Tibial nerve (tissue), 4 donors: ENCODE data around the gene TTN. TPM values are rescaled to one million over a fixed set of nuclear protein-coding genes. Genes with fewer than 3 reads are reported as not detected.
"Not testable (repeated sequence)": the region's sequence is repeated elsewhere in the genome, so short reads cannot be mapped to it uniquely, and the experiment has no call there.

Experiments used
- DNase-seq, 2 donors: peaks; one replicate each; pipeline ENCODE4 v3.0.0-alpha.2; 2019; ENCODE audit warnings: low spot score in 2 of 2
- H3K27ac ChIP-seq, 4 donors: fragments of 200-600 bp; sonication (generic) in 3 of 4; one replicate each; pipeline ENCODE4 v1.5.1; 2017 to 2019; ENCODE audit warnings: mild to moderate bottlenecking in 1 of 4
- H3K27me3 ChIP-seq, 2 donors: fragments of 200-600 bp; sonication (generic) in 1 of 2; one replicate each; pipeline versions ENCODE4 v1.5.1 to v1.6.0; 2017 to 2019
- H3K36me3 ChIP-seq, 3 donors: fragments of 200-600 bp; sonication (generic); one replicate each; pipeline ENCODE4 v1.5.1; 2018 to 2019
- H3K4me1 ChIP-seq, 4 donors: fragments of 200-600 bp; sonication (generic) in 3 of 4; one replicate each; pipeline ENCODE4 v1.5.1; 2017 to 2019
- H3K4me3 ChIP-seq, 4 donors: fragments of 200-600 bp; sonication (generic) in 3 of 4; one replicate each; pipeline ENCODE4 v1.5.1; 2017 to 2019; ENCODE audit warnings: mild to moderate bottlenecking in 1 of 4, moderate library complexity in 1 of 4
- H3K9me3 ChIP-seq, 4 donors: fragments of 200-600 bp; sonication (generic) in 3 of 4; one replicate each; pipeline ENCODE4 v1.5.1; 2017 to 2019
- EP300 ChIP-seq, 2 donors: sonication (generic); formaldehyde crosslinking; IDR thresholded peaks; one replicate each; pipeline ENCODE4 v1.6.1; 2017; ENCODE audit warnings: antibody characterized with exemption in 2 of 2, mild to moderate bottlenecking in 1 of 2
- POLR2A ChIP-seq, 2 donors: fragments of 450-650 bp; IDR thresholded peaks; one replicate each; pipeline ENCODE4 v1.6.1; 2017; ENCODE audit warnings: antibody characterized with exemption in 2 of 2, mild to moderate bottlenecking in 2 of 2, moderate library complexity in 2 of 2
- WGBS, 2 donors: methylation state at CpG; one replicate each; pipeline ENCODE4 v1.1.5; 2018; 5-methylcytosine and 5-hydroxymethylcytosine counted together
- total RNA-seq, 4 donors: library from RNA; depleted of rRNA; stranded (reverse); fragments of >200 nt; gene quantifications; one replicate each; pipeline ENCODE4 v1.1.0, GENCODE V29; 2016
- TF ChIP-seq, protein P1 (sequence below), 5 experiments: fragments of 200-600 bp in 3 of 5; fragments of 450-650 bp in 2 of 5; sonication (generic) in 3 of 5; IDR thresholded peaks; one replicate each; pipeline ENCODE4 v1.5.1; 2016 to 2019; ENCODE audit warnings: antibody characterized with exemption in 5 of 5, mild to moderate bottlenecking in 3 of 5, moderate library complexity in 2 of 5

TTN gene
- total RNA-seq, 4 donors from 2014 or later, result 4.7 to 15.5 (median 9.2) TPM

DNA sequence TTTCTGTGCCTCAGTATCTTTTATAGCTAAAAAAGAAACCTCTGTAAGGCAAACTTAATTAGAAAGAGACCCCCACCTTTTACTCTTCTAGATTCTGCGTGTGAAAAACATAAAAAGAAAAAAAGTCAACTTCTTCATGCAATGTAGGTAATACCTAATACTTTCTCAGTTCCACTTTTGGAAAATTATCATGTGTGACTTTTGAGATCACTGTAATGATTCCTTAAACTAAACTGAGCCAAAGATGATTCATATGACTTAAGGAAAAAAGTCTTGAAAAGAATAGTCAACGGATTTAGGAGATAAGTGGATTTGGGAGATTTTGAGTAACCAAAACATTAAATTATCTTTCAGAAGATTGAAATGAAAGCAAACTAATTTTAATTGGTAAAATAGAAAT is 278.0 kb downstream of the TTN start:
- Histone ChIP-seq H3K36me3 (peaks cover 0 to 36% (median 0%) of the 10 kb centered on the region in 3 donors), H3K9me3 (no peaks in the 10 kb centered on the region), H3K4me1 (peaks cover 0 to 4% (median 0%) of the 10 kb centered on the region in 4 donors), H3K4me3 (no peak overlapping the region), H3K27me3 (no peaks in the 10 kb centered on the region), H3K27ac (no peak overlapping the region)
- no peak for DNase-seq
- 88 to 90% methylated on average over 2 of the region's 2 CpGs for WGBS, 2 donors
- TF ChIP-seq POLR2A (IDR thresholded peaks at IDR 0.05) (no peak), EP300 (IDR thresholded peaks at IDR 0.05) (no peak)
- TF ChIP-seq, protein P1, sequence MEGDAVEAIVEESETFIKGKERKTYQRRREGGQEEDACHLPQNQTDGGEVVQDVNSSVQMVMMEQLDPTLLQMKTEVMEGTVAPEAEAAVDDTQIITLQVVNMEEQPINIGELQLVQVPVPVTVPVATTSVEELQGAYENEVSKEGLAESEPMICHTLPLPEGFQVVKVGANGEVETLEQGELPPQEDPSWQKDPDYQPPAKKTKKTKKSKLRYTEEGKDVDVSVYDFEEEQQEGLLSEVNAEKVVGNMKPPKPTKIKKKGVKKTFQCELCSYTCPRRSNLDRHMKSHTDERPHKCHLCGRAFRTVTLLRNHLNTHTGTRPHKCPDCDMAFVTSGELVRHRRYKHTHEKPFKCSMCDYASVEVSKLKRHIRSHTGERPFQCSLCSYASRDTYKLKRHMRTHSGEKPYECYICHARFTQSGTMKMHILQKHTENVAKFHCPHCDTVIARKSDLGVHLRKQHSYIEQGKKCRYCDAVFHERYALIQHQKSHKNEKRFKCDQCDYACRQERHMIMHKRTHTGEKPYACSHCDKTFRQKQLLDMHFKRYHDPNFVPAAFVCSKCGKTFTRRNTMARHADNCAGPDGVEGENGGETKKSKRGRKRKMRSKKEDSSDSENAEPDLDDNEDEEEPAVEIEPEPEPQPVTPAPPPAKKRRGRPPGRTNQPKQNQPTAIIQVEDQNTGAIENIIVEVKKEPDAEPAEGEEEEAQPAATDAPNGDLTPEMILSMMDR (IDR thresholded peaks at IDR 0.05), result no peak

DNA sequence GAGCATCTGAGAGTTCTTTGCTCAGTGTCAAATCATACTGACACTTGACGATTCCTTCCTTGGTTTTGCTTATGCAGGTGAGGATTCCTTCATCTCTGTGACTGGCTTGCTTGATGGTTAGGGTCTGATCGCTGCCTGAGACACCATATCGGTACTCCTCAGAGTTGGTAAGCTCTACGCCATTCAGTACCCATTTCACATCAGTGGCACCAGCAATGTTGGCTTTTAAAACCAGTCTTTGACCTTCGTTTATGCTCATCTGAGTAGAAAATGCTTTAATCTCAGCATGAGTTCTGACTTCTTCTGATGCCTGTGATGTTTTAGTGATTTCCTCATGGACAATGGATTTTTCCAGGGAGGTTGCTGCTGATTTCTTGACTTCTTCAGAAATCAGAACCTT is 278.6 kb downstream of the TTN start:
- no peak for DNase-seq
- Histone ChIP-seq H3K27ac (no peak overlapping the region), H3K4me1 (peaks cover 0 to 10% (median 2%) of the 10 kb centered on the region in 4 donors), H3K9me3 (no peaks in the 10 kb centered on the region), H3K4me3 (no peak overlapping the region), H3K36me3 (peaks cover 0 to 31% (median 0%) of the 10 kb centered on the region in 3 donors), H3K27me3 (no peaks in the 10 kb centered on the region)
- 94 to 96% methylated on average over 5 of the region's 5 CpGs for WGBS, 2 donors
- TF ChIP-seq POLR2A (IDR thresholded peaks at IDR 0.05), result no peak
- no peak for TF ChIP-seq EP300 (IDR thresholded peaks at IDR 0.05)
- TF ChIP-seq, protein P1 (IDR thresholded peaks at IDR 0.05), result no peak

DNA sequence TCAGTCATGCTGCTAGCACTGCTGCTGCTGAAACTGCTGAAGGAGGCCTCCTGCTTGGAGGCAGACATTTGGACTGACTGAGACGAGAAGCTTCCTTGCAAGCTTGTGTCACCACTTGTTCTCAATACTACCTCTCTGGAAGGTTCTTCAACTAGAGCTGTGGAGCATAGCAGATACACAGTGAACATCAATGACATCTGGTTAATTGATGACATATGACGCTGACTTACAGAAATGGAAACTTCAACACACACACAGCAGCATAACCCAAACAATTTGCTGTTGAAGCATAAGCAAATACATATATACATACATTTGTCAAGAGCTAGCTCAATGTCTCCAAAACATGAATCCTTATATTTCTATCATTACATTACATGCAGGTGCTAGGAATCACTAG is 279.6 kb downstream of the TTN start:
- H3K36me3 ChIP-seq, result peaks cover 0 to 20% (median 0%) of the 10 kb centered on the region in 3 donors
- DNase-seq, result no peak
- whole genome bisulfite sequencing, 2 donors, result 87 to 89% methylated on average over 2 of the region's 2 CpGs
- no peaks in the 10 kb centered on the region for H3K9me3 ChIP-seq
- no peaks in the 10 kb centered on the region for H3K27me3 ChIP-seq
- no peak for TF ChIP-seq EP300 (IDR thresholded peaks at IDR 0.05)
- TF ChIP-seq POLR2A (IDR thresholded peaks at IDR 0.05), result no peak
- TF ChIP-seq, protein P1 (IDR thresholded peaks at IDR 0.05), result no peak
- H3K4me3 ChIP-seq, result no peak overlapping the region
- H3K4me1 ChIP-seq, result peaks cover 0 to 10% (median 2%) of the 10 kb centered on the region in 4 donors
- H3K27ac ChIP-seq, result no peak overlapping the region

DNA sequence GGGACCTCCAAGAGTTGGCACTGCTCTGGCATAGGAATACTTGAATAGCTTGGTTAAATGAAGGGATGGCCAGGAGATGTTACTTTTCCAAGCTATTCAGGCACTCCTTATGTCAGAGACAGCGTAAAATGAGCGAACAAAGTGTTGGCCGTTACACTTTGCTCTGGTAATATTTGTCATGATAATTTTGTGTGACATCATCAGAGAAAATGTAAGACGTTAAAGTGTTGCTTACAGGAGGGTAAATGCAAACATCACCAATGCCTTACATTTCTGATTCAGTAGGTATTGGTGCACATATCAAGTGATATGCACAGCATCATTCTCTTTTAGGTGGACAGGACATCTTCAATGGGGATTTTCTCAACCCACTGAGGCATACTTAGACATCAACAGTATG is 281.0 kb downstream of the TTN start:
- 94 to 96% methylated on average over 4 of the region's 4 CpGs for WGBS, 2 donors
- H3K4me1 ChIP-seq, result peaks cover 0 to 10% (median 2%) of the 10 kb centered on the region in 4 donors
- H3K27me3 ChIP-seq, result no peaks in the 10 kb centered on the region
- peaks cover 0 to 11% (median 0%) of the 10 kb centered on the region in 3 donors for H3K36me3 ChIP-seq
- TF ChIP-seq POLR2A (IDR thresholded peaks at IDR 0.05), result no peak
- TF ChIP-seq, protein P1 (IDR thresholded peaks at IDR 0.05), result no peak
- TF ChIP-seq EP300 (IDR thresholded peaks at IDR 0.05), result no peak
- H3K4me3 ChIP-seq, result no peak overlapping the region
- no peaks in the 10 kb centered on the region for H3K9me3 ChIP-seq
- DNase-seq, result no peak
- no peak overlapping the region for H3K27ac ChIP-seq

DNA sequence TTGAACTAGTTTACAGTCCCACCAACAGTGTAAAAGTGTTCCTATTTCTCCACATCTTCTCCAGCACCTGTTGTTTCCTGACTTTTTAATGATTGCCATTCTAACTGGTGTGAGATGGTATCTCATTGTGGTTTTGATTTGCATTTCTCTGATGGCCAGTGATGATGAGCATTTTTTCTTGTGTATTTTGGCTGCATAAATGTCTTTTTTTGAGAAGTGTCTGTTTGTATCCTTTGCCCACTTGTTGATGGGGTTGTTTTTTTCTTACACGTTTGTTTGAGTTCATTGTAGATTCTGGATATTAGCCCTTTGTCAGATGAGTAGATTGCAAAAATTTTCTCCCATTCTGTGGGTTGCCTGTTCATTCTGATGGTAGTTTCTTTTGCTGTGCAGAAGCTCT is 281.8 kb downstream of the TTN start:
- H3K27ac ChIP-seq, H3K27me3 ChIP-seq, H3K4me3 ChIP-seq, H3K36me3 ChIP-seq, H3K9me3 ChIP-seq, DNase-seq: not testable (repeated sequence)
- peaks cover 0 to 10% (median 2%) of the 10 kb centered on the region in 4 donors for H3K4me1 ChIP-seq
- 67 to 78% methylated on average over 1 of the region's 1 CpG for WGBS, 2 donors

DNA sequence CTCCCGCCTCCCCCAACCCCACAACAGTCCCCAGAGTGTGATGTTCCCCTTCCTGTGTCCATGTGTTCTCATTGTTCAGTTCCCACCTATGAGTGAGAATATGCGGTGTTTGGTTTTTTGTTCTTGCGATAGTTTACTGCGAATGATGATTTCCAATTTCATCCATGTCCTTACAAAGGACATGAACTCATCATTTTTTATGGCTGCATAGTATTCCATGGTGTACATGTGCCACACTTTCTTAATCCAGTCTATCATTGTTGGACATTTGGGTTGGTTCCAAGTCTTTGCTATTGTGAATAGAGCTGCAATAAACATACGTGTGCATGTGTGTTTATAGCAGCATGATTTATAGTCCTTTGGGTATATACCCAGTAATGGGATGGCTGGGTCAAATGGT is 282.2 kb downstream of the TTN start:
- H3K9me3 ChIP-seq, H3K27ac ChIP-seq, H3K36me3 ChIP-seq, H3K4me3 ChIP-seq, DNase-seq, H3K27me3 ChIP-seq: not testable (repeated sequence)
- WGBS, 2 donors, result 95 to 98% methylated on average over 4 to 5 of the region's 5 CpGs
- peaks cover 0 to 10% (median 2%) of the 10 kb centered on the region in 4 donors for H3K4me1 ChIP-seq
